ENCODE results near the gene BAG5.

Gene BAG5

DNA sequence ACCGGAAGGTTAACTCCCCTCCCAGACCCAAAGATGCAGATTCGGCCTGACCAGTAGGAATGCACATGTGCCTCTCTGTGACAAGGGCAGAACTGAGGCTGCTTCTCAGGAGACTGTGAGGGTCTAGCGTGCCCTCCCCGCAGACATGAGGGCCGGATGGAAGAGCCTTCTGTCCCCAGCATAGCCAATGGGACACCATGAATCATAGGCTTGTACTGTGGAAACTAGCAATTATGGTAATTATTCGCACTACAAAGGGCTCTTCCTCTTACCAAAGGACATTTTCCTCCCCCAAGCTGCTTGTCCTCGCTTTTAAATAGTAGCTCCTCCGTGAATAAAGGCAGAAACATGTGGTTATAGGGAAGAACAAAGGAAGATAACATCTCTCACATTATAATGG is 6.5 kb upstream of the BAG5 start:
- no peak for DNase-seq (ENCODE audit: low read depth in 1 of 2, low spot score in 1 of 2)

DNA sequence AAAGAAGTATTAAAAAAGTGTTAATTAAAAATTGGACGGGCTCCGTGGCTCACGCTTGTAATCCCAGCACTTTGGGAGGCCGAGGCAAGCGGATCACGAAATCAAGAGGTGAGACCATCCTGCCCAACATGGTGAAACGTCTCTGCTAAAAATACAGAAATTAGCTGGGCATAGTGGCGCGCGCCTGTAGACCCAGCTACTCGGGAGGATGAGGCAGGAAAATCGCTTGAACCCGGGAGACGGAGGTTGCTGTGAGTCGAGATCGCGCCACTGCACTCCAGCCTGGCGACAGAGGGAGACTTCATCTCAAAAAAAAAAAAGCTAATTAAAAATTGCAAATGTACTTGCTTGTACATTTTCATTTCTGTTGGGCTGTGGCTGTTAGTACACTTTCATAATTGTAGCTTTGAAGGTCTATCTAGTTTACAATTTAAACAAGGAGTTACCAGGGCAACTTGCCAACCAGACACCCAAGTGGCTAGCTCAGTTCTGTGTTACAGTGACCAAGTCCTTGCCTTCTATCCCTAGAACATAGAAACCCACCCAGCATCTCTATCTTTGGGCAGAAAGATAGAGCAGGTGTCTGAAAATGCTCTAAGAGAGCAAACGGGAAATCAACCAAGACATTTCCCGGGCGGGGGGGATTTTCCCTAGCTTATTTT is 1.5 kb upstream of the BAG5 start:
- no peak for DNase-seq (ENCODE audit: low read depth in 1 of 2, low spot score in 1 of 2)

DNA sequence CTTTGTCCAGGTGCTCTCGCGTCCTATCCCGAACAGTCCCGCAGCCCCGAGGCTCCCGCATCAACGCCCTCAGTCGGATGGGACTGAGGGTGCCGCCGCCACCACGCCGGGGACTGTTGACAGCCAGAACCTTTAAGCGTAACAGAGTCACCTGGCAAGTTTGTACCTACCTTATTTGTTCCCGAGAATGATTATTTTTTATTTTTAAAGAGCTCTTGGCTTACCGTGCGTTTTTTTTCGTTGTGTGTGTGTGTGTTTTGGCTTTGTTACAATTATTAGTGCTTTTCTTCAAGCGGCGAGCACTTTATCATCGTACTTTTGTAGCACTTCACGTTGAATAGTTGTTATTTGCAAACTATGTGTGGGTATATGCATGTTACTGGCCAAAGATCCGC is 766 bp upstream of the BAG5 start:
- DNase-seq (ENCODE audit: low read depth in 1 of 2, low spot score in 1 of 2) = no peak

DNA sequence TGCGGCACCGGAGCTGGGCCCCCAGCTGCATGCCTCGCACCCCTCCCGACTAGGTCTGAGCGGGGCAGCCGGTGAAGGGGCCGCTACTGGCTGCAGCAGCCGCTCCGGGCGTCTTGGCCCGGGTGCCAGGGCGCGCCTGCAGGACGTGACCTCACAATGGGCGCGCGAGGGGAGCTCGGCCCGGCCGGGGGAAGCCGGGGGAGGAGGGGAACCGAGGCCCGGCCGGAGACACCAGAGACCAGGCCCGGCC is 353 bp downstream of the BAG5 start:
- no peak for DNase-seq (ENCODE audit: low read depth in 1 of 2, low spot score in 1 of 2)

DNA sequence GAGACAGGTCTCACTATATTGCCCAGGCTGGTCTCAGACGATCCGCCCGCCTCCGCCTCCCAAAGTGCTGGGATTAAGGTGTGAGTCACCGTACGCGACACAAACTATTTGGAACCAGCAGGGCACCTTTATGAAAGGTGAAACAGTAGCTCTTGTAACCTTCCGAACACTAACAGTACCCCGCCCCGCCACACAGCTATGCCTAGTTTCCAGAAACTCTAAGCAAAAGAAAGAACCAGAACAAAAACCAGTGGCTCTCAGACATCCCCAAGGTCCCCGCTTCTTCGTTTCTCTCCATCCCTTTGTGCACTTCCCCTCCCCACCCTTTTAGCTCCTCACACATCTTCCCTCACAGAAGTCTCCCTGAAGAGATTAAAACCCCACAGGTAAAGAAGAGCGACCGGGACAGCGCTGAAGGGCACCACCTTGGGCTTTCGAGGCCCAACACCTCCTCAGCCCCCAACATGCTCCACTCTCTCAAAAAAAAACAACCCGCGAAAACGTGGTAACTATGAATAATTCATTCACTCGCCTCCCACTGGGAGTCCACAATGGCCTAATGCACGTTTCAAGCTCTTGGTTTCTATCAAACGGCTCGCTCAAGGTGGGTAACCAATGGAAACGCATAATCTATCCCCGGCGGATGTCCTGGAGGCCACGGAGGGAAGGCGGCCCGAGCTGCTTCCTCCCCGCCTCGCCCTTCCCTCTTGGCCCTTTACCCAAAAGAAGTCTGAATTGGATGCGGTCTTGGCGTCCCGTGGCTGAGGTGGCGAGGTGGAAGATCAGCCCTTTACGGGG is 877 bp downstream of the BAG5 start:
- DNase-seq (ENCODE audit: low read depth in 1 of 2, low spot score in 1 of 2) = peak in 1 of 2 donors; percentile 11

DNA sequence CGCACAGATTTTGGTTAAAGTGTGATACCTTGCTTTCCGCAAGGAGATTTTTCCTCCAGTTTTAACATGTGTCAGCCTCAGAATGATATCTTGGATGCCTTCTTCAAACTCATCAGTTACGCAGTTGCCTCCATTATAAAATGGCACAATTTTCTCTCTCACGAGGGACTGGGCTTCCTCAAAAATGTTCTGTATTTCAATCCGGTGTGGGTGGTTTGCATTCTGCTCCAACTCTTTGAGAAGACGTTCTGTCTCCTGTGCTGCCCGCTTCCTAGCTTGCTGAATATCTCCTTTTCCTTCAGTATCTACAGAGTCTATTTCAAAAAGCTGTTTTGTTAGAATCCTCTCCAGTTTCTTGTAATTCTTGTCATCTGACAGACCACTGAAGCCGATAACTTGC is 1.8 kb downstream of the BAG5 start:
- DNase-seq (ENCODE audit: low read depth in 1 of 2, low spot score in 1 of 2) = no peak

DNA sequence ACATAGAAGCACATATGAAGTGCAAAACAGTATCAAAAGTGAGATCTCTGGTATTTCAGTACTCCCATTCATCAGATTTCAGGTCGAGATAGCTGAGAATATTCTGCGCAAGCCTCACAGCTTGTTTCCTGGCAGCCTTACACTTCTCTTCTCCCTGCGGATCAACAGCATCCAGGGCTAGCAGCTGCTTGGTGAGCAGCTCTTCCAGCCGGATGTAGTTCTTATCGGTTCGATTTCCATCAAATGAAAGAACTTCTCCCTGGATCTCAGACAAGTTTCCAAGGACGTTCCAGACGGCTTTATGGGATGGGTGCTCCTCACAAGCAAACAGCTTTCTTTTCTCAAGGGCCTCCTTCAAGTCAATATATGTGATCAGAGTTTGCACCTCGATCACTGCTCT is 2.7 kb downstream of the BAG5 start:
- DNase-seq (ENCODE audit: low read depth in 1 of 2, low spot score in 1 of 2) = no peak

DNA sequence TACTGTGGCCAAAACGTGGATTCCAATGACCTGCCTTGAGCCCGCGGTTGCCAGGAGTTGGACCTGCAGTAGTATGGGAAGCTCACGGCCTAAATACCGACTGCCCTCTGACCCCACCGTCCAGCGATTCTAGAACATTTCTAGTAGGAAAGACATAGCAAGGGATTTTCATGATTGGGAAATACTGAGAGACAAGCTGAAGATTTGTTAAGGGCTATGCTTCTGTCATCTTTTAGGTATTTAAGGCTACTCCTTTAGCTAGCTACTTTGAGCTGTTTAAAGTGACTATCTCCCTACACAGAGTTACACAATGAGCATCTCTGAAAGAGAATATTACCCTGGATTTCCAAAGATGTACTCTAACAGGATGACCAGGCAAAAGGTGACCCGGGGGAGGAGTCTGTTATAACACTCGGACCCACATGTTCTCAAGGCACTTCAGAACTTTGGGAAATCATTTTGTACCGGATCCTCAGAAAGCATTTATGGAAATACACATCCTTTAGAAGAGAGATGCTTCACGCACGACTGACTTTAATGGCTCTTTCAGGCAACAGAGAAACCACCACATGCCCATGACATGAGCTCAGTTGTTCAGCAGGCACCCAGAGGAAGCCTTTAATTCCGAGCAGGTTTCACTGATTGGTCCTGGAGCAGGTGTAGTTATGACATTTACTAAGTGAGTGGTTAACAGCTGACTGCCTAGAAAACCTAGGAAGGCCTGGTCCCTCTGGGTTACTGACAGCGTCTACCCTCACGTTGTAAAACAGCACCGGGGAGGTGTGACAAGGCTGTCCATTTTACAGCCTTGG is 4.2 kb downstream of the BAG5 start:
- DNase-seq (ENCODE audit: low read depth in 1 of 2, low spot score in 1 of 2) = no peak

DNA sequence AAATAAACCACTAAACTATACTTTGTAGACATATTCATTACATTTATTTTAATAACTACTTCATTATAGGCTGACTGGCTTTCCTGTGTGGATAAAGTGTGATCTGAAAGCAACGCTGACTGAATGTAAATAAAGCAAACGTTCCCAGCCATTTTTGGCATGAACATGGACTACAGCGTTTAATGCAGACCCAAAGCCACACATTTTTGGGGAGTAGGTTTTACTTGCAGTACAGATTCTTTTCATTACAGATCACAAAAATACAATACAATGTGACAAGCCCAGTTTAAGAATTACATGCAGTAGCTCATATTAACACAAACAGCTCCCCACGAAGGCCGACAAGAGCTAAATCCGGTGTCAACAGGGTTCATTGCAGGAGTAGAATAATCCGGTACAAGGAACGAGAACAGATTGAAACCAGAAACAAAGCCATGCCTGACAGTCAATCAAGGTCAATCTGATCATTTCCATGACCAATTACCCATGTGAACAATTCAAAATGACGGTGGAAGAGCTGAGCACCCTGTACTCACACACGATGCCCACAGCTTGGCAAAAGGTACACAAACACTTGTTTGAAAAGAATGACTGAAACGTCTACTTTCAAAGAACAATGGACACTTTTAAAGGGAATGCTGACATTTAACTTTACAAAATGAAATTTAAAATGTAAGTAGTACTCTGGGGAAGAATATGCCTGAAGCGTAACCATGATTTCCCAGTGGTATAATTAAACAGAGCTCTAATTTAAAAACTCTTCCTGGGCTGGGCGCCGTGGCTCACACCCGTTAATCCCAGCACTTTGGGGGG is 5.3 kb downstream of the BAG5 start:
- DNase-seq (ENCODE audit: low read depth in 1 of 2, low spot score in 1 of 2) = no peak

DNA sequence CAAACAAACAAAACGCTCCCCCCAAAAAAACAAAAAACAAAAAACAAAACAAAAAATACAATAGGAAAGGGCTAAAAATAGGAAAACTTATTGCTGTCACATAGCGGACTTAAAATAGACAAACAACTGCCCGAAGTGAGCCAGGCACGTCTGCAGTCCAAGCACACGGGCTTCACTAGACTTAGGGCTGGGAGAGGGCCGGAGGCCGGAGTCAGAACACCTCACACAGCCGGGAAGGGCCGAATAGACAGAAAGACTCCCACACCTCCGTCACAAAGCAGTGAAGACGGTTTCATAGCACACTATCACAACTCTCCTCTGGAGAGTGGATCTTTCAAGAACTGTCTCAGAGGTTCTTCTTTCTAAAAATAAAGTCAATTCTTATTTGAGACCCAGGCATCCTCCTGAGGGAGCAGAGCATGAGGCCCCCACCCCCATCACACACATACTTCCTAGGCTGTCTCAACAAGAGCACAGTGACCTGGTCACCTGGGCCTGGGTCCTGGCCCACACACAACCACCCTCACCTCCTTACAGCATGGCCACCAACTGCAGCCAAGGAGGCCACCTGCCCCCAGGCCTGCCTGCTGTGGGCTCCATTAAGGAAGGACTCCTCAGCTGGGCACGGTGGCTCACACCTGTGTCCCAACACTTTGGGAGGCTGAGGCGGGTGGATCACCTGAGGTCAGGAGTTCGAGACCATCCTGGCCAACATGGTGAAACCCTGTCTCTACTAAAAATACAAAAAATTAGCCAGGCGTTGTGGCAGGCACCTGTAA is 6.7 kb downstream of the BAG5 start:
- no peak for DNase-seq (ENCODE audit: low read depth in 1 of 2, low spot score in 1 of 2)

DNA sequence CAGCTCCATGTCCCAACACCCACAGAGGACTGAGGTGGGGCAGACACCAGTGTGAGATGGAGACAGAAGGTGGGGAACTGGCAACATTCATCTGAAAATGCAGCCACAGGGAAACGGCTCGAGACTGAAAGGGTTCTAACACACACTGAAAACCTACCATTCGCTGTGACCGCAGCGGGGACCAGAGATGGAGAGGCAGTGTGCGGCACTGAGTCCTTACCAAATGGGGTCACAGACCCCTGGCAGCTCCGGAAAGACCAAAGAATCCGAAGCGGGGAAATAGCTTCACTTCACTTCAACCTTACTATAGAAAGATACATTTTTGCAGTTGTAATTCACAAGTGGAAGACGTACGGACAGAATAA is 9.6 kb downstream of the BAG5 start:
- DNase-seq (ENCODE audit: low read depth in 1 of 2, low spot score in 1 of 2) = no peak

DNA sequence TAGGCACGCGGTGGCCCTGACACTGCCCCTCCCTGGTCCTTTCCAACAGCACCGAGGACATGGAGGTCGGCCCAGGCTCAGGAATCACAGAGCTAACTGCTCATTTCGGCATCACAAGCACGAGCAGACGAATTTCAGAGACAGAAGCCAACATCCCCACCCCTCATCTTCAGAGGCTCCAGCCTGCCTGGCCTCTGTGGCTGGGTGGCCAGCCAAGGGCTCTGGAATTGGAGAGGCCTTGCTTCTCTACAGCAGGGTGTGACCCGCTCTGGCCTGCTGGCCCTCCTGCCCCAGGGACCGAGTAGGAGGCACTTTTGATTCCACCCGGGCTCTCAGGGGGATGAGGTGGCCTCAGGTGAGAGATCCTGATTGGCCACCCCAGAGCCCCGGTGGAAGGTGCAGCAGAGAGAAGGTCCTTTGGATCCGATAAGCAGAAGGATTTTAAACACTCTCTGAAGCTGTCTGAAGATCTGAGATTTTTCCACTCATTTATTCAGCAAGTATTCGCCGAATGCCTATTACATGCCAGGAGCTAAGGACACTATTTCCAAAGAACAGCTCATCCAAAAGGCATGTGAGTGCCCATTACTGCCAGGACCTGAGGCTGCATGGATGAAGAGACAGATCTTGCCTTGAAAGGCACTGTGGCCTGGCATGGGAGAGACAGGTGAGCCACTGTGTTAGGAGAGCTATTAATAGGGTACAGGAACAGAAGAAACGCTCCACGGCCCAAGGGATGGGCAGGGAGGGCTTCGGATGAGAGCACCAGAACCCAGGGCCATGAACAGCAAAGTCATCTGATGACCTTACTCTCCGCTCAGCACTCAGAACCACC is 10.2 kb downstream of the BAG5 start:
- no peak for DNase-seq (ENCODE audit: low read depth in 1 of 2, low spot score in 1 of 2)

DNA sequence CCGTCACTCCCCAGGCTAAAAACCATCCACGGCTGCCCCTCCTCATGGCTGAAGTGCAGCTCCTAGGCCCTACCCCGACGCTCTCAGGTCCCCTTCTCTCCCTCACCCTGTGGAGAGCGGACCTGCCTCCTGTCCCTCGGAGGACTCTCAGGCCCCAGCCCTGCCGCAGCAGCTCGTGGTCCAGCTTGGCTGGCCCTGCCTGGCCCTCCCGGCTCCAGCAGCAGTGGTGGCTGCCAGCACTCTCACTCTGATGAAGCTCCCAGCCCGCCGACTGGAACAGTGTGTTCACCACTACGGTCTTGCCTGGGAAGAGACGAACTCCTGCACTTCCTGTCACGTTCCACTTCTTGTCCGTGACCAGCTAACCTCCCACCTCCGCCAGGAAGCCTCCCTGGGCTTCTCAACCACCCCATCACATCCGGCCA is 11.1 kb downstream of the BAG5 start:
- no peak for DNase-seq (ENCODE audit: low read depth in 1 of 2, low spot score in 1 of 2)

DNA sequence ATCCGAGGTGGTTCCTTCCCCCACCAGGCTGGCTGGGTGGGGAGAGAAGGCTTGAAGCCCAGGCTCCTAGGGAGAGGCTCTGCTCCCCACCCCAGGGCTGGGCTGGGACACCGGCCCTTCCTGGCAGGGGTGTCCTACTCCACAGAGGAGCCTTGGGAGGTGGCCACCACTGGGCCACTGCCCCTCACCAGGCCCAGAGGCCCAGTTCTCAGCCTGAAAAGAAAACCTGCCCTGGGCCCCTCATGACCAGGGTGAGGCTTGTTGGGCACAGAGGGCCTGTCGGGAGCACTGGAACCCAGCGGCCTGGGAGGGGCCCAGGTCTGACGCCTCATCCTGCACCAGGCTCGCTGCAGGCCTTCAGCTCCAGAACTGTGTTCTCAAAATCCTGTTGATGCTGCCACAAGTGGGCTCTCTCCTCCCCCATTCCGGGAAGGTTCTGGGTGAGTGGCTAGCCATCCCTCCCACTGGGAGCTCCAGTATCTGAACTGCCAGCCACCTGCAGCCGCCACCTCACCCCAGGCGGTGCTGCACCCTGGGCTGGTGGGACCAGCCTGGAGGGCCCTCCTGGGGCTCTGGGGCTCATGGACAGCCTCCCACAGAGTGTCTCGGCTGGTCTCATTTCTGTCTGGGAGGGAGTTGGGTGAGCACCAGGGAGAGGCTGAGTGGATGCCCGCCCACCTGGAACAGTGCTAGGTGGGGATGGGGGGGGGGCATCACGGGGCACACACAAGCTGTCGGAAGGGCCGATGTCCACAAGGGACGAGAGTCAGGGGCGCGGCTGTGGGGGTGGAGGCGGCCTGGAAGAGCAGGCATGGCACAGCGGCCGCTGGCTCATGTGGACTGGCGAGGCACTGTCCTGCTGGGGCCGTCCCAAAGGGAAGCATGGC is 11.8 kb downstream of the BAG5 start:
- DNase-seq (ENCODE audit: low read depth in 1 of 2, low spot score in 1 of 2) = no peak

DNA sequence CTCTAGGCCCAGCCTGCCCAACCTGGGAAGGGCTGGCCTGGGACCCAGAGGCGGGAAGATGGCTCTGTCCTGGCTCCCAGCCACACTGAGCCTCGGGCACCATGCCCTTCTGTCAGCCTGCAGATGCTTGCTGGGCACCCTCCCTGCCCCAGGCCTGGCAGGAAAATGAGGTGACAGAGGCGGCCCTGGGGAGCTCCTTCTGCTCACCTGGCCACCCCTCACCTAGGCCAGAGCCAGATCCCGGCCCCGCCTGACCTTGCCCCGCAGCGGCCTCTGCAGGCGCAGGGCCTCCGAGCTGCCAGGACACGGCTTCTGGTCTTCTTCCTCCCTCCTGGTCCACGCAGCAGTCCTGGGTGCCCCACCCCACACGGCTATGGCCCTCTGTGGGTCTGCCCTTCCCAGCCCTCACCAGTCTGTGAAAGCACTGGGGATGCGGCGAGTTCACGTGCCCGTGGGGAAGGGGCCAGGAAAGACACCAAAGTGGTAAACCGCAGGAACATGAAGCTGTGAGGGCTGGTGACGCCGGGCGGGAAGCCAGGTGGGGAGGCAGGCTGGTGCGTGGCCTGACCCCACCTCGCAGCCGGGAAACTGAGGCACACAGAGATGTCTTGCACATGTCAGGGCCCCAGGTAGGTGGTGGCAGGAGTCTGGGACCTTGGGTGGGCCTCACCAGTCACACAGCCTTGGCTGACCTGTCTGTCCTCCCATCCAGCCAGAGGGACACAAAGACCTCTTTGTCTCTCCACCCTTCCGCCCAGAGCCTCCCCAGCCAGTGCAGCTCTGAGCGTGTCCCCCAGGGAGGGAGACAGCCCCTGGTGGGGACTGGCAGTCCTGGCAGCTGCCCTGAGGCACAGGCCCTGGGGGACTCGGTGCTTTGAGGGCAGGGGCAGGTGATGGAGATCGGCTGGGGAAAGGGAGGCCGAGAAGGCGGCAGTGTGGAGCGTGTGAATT is 12.8 kb downstream of the BAG5 start:
- DNase-seq (ENCODE audit: low read depth in 1 of 2, low spot score in 1 of 2) = no peak

DNA sequence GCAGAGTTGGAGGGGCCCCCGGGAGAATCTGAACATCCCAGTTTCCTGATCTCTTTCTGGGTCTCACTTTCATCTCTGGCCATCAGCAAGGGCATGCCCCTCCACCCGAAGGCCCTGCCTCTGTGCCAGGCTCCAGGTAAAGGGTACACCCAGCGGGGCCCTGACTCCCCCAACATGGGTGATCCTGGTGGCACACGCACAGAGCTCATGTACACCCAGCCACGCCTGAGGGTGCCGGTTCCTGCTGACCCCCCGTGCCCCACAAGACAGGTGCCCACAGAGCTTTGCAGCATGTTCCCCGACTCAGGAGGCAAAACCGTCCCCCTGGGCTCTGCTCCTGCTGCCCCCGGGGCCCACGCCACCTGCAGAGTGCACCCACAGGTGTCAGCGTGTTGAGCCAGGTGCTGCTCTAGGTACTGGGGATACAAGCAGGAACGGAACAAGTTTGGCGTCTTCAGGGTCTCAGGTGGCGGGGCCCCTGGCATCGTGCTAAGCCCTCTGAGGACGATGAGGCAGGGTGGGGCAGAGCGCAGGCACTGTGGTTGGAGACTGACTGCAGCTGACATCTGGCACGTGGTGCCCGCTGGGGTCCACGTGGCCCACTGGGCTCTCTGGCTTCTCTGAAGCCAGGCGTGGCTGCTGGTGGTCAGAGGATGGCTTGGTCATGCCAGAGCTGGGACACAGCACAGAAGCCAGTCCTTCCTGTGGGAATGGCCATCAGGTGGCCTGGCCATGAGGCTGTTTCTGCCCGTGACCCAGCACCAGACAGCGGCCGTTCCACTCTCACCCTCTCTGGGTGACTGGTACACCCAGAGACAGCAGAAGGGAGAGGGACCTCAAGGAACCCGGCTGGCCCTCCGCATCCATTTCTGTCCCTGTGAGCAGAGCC is 13.8 kb downstream of the BAG5 start:
- DNase-seq (ENCODE audit: low read depth in 1 of 2, low spot score in 1 of 2) = no peak

DNA sequence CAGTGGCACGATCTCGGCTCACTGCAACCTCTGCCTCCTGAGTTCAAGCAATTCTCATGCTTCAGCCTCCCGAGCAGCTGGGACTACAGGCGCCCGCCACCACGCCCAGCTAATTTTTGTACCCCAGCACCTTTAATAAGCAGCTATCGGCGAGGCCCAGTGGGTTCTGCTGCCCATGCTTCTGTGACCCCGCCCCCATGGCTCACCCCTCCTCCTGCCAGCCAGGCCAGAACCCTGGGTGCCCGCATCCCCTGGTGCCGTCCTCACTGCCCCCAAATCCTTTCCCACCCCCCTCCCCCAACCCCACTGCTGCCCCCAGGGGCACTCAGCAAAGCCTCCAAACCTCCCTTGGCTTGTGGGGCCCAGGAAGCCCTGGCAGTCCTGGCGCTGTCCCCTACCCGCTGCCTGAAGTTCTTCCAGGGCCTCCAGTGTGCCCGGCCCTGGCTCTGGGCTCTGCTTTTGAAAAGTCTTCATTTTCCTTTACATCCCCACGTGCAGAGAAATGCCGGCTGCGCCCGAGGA is 14.5 kb downstream of the BAG5 start:
- DNase-seq (ENCODE audit: low read depth in 1 of 2, low spot score in 1 of 2) = no peak

All from stimulated activated CD4-positive, alpha-beta T cell treated with anti-CD3 and anti-CD28 coated beads, Interleukin-15, amount 100 ng/mL, for 1 hour (primary cell).